ENCODE measurements around the gene PPP6R1. TPM values are rescaled to one million over a fixed set of nuclear protein-coding genes. Genes with fewer than 3 reads are reported as not detected.

The PPP6R1 gene
- total RNA-seq, 2 donors from 2014 or later: 40.6 to 46.0 TPM

- DNase-seq (ENCODE audit: low spot score): no peak
- intact Hi-C loops (cut with DNase I): no loop called here
Measured at GRCh38 chr19:55249841-55250240, 9.0 kb downstream of the PPP6R1 start.

DNA sequence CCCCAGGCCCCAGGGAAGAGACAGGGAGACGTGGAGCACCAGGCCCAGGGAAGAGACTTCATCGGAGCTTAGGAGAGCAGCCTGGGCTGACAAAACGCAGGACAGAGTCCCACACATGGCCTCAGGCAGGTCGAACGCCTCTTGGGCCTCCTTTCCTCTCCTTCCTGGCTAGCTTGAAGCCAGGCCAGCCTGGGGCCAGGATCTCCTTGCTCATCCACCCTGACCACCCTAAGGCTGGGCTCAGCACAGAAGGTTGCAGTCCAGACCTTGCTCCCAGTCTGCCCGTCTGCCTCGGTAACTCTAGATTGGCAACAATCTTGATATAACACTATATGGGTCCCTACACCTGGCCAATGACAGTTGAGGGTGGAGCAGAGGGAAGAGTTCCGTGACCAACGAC lies 10.1 kb downstream of the PPP6R1 start:
- no peak for DNase-seq (ENCODE audit: low spot score)
- intact Hi-C loops (cut with DNase I): no loop called here

DNA sequence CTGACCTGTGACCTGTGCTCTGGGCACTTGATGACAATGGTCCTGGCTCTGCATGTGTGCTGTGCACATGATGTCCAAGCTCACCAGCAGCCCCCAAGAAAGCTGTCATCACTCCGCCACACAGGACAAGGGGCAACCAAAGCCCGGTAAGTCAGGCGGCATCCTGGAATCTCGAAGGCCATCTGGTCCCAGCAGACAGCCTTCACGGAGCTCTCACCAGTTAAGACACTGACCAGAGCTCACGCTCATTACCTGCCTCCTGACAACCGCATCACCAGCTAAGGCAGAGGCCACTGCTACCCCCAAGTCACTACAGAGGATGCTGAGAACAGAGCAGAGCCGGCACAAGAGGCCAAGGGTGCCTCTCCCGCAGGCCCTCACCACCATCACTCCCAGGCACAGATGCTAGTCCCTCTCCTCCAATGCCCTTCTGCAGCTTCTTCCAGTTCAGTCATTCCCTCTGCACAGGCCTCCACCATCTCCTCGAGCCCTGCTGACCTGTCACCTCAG lies 10.6 kb downstream of the PPP6R1 start:
- intact Hi-C loops (cut with DNase I): no loop called here
- no peak for DNase-seq (ENCODE audit: low spot score)

DNA sequence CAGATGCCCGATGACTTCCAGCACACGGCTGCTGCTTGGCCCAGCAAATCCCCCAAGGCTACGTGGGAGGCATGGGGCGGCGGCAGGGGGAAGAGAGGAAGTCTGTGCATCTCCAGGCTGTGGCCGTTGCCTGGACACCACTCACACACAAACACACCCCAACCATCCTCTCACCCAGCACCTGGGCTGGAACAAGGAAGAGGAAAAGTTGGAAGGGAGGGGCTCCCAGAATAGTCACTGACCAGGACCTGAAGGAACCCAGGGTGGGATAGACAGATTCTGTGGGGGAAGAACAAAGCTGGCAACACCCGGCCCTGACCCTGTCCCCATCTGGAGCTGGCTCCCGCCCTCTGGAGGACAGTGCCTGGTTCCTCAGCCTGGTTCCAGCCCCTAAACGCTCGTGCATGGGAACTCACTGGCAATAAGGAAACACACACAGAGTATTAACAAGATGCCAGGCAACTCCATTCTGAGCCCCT lies 11.2 kb downstream of the PPP6R1 start:
- DNase-seq (ENCODE audit: low spot score): no peak
- intact Hi-C loops (cut with DNase I): no loop called here

DNA sequence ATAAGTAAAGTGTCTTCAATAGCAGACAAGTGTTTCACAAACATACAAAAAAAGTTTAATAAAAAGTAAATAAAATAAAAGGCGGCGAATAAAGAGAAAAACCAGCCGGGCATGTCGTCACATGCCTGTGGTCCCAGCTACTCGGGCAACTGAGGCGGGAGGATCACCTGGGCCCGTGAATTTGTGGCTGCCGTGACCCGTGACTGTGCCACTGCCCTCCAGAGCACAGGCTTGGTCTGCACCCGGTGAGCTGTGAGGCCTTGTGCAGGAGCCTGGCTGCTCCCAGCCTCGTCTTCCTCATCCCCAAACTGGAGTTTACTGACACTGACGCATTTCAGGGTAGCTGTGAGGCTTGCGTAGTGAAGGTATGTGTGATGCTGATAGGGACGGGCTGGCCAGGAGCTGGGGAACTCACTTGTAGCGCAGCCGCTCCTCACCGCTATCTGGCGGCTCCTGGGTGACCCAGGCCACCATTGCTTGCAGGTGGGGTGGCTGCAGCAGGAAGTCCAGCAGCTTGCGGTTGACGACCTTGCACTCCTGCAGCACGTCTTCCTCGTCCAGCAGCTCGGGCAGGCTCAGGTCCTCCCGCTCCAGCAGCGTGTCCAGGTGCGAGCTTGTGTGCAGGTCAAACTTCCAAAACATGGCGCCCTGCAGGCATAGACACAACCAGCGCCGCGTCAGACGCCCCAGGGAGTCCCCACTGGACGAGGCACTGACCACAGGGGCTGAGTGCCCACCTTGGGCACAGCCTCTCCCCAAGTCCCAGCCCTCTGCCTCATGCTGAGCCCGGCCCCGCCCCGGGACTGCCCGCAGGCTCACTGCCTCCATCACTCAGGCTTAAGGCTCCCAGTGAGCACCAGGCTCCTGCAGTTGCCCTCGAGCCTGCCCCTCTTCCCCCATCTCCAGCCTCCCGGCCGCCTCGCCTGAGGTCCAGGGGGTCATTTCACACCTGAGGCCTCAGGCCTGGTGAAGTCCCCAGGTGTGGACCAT lies 12.1 kb downstream of the PPP6R1 start:
- DNase-seq (ENCODE audit: low spot score): no peak
- intact Hi-C loops (cut with DNase I): no loop called here

DNA sequence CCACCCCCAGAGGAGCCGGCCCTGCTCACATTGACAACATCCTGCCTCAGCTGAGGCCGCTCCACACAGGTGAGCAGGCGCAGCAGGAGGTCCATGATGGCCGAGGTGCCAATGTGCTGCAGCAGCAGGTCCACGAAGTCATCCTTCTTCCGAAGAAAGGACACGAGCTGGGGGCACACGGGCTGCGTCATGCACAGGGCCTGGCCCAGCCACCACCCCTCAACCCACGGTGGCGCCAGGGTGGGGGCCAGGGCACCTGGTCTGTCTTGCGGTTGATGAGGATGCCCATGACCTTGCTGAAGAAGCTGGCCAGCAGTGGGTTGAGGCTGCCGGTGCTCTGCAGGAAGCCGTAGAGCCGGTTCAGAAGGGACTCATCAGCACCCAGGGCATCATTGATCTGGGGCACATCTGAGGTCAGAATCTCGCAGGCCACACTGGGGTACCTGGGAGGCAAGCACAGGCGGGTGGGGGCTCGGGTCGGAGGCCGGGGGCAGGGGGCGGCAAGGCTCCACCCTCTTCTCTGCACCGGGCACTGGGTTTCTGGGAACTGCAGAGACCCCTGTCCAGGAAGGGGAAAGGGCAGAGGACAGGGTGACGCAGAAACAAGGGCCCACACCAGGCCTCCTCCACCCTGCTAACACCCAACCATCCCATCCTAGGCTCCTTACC lies 13.4 kb downstream of the PPP6R1 start:
- DNase-seq (ENCODE audit: low spot score): no peak
- intact Hi-C loops (cut with DNase I): no loop called here

- intact Hi-C loops (cut with DNase I): no loop called here
Measured at GRCh38 chr19:55244004-55244680, 14.7 kb downstream of the PPP6R1 start.

GRCh38 chr19:55242517-55242916 lies 16.3 kb downstream of the PPP6R1 start:
- DNase-seq (ENCODE audit: low spot score): no peak
- intact Hi-C loops (cut with DNase I): no loop called here

More at GRCh38 chr19:55244004-55244680, 14.7 kb downstream of the PPP6R1 start:
- no peak for DNase-seq (ENCODE audit: low spot score)

GRCh38 chr19:55241935-55242464 lies 16.8 kb downstream of the PPP6R1 start:
- intact Hi-C loops (cut with DNase I): no loop called here
- DNase-seq (ENCODE audit: low spot score): no peak

GRCh38 chr19:55241143-55241934 lies 17.5 kb downstream of the PPP6R1 start:
- intact Hi-C loops (cut with DNase I): no loop called here
- no peak for DNase-seq (ENCODE audit: low spot score)

DNA sequence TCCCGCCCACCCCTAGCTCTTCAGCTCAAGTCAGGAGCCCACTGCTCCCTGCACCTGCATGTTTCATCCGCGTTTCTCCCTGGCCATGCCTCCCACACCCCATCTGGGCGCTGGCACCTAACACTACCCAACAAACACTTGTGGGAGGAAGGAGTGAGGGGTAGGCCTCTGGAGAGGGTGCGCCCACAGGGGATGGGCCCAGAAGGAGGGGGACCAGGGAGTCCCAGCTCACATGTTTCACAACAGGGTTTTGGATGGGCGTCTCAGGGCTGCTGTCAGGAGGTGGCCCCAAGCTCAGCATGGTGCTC lies 18.1 kb downstream of the PPP6R1 start:
- intact Hi-C loops (cut with DNase I): no loop called here
- no peak for DNase-seq (ENCODE audit: low spot score)

GRCh38 chr19:55239004-55239403 lies 19.8 kb downstream of the PPP6R1 start:
- intact Hi-C loops (cut with DNase I): no loop called here
- peak; percentile 78 for DNase-seq (ENCODE audit: low spot score)

GRCh38 chr19:55238030-55238429 lies 20.8 kb downstream of the PPP6R1 start:
- DNase-seq (ENCODE audit: low spot score): no peak
- intact Hi-C loops (cut with DNase I): no loop called here

DNA sequence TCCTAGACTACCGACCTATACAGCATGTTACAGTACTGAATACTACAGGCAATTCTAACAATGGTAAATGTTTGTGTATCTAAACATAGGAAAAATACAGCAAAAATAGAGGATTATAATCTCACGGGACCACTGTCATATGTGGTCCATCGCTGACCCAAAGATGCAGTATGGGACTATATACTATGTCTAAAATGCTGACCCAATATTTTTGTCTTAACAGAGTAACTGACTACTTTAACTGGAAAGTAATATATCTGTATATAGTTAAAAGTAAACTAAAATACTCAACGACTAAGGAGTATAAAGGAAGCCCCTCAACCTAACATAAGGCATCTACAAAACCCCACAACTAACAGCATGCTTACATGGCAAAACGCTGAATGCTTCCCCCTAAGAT lies 25.8 kb downstream of the PPP6R1 start:
- DNase-seq (ENCODE audit: low spot score): no peak

GRCh38 chr19:55232286-55232602 lies 26.6 kb downstream of the PPP6R1 start:
- intact Hi-C loops (cut with DNase I): no loop called here
- peak; percentile 67 for DNase-seq (ENCODE audit: low spot score)

More for the DNA sequence above, 25.8 kb downstream of the PPP6R1 start:
- intact Hi-C loops (cut with DNase I): no loop called here

DNA sequence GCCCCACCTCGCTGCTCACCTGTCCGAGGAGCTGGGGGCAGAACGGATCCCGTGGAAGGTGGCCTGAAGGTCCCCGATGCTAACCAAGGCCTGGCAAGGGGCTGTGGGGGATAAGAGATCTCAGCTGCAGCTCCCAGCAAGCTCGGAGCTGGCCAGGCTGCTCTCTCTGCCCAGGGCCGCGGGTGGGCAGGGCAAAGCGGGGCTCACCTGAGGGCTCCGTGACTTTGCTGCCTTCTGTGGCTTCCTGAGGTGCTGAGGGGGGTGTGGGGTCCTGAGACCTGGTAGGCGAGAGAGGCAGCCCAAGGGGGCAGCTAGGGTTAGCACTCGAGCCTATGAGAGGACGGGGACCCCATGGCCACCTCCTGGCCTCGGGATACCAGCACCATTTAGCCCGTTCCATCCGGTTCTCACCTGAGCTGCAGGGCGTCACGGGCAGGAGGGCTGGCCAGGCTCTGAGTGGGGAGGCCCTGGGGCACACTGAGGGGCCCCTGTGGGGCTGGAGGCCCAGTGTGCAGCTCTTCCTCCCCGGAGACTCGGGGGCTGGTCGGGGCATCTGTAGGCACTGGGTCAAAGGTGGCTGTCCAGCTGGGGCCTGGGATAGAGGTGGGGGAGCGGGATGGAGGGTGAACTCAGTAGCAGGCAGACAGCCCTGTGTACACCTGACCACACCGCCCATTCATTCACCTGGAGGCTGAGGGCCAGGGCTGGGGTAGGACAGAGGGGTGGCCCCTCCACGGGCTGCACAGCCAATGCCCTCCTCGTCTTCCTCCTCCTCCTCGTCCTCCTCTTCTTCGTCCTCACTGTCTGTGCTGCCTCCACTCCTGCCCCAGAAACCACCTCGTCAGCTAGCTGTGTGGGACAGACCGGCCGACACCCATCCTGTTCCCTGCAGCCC lies 27.2 kb downstream of the PPP6R1 start:
- DNase-seq (ENCODE audit: low spot score): no peak
- intact Hi-C loops (cut with DNase I): no loop called here

DNA sequence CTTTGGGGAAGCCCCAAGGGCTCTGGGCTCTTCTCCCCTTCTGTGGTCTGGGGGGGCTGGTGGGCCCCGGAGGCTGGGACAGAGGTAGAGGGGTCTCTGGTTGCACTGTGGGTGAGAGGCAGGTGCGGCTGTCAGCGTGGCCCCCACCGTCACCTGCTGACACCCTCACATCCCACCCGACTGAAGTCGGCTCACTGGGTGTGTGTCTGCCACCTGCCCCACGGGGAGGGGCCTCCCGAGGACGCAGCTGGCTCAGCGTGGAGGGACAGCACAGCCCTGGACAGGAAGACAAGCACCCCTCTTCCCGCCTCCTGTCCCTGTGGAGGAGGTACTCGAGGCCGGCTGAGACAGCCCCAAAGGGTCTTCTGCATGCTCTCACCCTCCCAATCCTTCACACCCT lies 28.0 kb downstream of the PPP6R1 start:
- DNase-seq (ENCODE audit: low spot score): no peak
- intact Hi-C loops (cut with DNase I): no loop called here

- intact Hi-C loops (cut with DNase I): no loop called here
- DNase-seq (ENCODE audit: low spot score): no peak
Measured at GRCh38 chr19:55230329-55230728, 28.5 kb downstream of the PPP6R1 start.

Data from posterior vena cava (tissue), 2 donors.